ENCODE measurements around the gene SCNN1G.

GRCh38 chr16:23148513-23149266 is 33.9 kb upstream of the SCNN1G start:
- no peak for TF ChIP-seq CTCF (conservative IDR thresholded peaks at IDR 0.05; ENCODE audit: low read depth, low read length)
- TF ChIP-seq POLR2A (IDR thresholded peaks at IDR 0.05; ENCODE audit: low read depth, low read length), result no peak
- no peak for TF ChIP-seq MAZ (IDR thresholded peaks at IDR 0.05; ENCODE audit: borderline replicate concordance, low read depth, low read length)
- TF ChIP-seq CEBPB (IDR thresholded peaks at IDR 0.05; ENCODE audit: low read depth, low read length), result no peak
- no peak for TF ChIP-seq RAD21 (IDR thresholded peaks at IDR 0.05; ENCODE audit: low read length)
- TF ChIP-seq RFX5 (IDR thresholded peaks at IDR 0.05; ENCODE audit: low read depth, low read length), result no peak
- no peak for TF ChIP-seq USF2 (IDR thresholded peaks at IDR 0.05; ENCODE audit: low read depth, low read length)
- TF ChIP-seq MAFK (IDR thresholded peaks at IDR 0.05; ENCODE audit: low read depth, low read length), result no peak
- peak; percentile 91; the same call in 1 of the 2 replicates for TF ChIP-seq MXI1 (IDR thresholded peaks at IDR 0.05; ENCODE audit: borderline replicate concordance, low read depth, low read length)
- TF ChIP-seq SMC3 (IDR thresholded peaks at IDR 0.05; ENCODE audit: low read depth, low read length), result no peak
- TF ChIP-seq BHLHE40 (IDR thresholded peaks at IDR 0.05; ENCODE audit: low read depth, low read length), result no peak
- TF ChIP-seq RCOR1 (IDR thresholded peaks at IDR 0.05; ENCODE audit: insufficient replicate concordance, low read length), result no peak

Measured in IMR-90 (cell line).